Sigmoid colon (tissue), 4 donors: ENCODE data around the gene PHF1.

Experiments used
- POLR2A ChIP-seq, 2 donors: fragments of 450-650 bp; IDR thresholded peaks; one replicate each; pipeline ENCODE4 v1.6.1; 2016; ENCODE audit warnings: antibody characterized with exemption in 2 of 2, mild to moderate bottlenecking in 2 of 2, moderate library complexity in 2 of 2
- POLR2AphosphoS5 ChIP-seq, 4 donors: sonication (generic); formaldehyde crosslinking; IDR thresholded peaks; one replicate each; pipeline ENCODE4 v1.6.1; 2017; ENCODE audit warnings: antibody characterized with exemption in 4 of 4
- TF ChIP-seq, protein P1 (sequence below), 4 experiments: fragments of 450-650 bp in 3 of 4; fragments of 200-600 bp in 1 of 4; IDR thresholded peaks; one replicate each; pipeline ENCODE4 v1.5.1; 2016 to 2019; ENCODE audit warnings: antibody characterized with exemption in 4 of 4, mild to moderate bottlenecking in 3 of 4, moderate library complexity in 2 of 4

DNA sequence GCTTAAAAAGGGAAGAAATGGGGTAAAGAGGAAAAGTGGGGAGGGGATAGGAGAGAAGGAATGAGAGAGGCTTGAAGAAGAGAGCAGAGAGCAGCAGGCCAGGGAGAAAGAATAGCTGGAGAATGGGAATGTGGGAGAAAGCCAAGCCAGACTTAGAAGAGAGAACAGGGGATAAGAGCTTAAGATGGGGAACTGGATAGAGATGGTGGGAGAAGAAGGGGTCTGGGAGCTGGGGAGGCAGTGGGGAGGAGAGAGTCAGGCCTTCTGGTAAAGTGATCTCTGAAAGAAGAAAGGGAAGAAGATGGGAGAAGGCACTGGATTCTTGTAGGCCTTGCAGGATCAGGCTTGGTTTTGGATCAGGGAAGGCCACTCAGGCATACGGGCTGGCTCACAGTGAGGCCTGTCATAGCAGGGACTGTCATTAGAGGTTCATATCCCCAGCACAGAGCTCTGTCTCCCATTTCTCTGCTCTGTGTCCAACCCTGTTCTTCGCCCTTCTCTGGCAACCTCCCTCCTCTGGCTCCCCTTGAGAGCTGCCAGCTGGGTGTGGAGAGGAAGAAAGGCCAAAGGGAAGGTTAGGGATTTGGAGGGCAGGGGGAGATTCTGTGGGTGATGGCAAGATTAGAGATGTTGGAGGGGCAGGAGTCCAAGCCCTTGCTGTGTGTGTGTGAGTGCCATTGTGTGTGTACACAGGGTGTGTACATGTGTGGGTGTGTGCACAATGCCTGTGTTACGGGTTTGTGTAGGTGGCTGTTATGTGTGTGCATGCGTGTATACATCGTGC is 18.3 kb downstream of the PHF1 start:
- TF ChIP-seq, protein P1, sequence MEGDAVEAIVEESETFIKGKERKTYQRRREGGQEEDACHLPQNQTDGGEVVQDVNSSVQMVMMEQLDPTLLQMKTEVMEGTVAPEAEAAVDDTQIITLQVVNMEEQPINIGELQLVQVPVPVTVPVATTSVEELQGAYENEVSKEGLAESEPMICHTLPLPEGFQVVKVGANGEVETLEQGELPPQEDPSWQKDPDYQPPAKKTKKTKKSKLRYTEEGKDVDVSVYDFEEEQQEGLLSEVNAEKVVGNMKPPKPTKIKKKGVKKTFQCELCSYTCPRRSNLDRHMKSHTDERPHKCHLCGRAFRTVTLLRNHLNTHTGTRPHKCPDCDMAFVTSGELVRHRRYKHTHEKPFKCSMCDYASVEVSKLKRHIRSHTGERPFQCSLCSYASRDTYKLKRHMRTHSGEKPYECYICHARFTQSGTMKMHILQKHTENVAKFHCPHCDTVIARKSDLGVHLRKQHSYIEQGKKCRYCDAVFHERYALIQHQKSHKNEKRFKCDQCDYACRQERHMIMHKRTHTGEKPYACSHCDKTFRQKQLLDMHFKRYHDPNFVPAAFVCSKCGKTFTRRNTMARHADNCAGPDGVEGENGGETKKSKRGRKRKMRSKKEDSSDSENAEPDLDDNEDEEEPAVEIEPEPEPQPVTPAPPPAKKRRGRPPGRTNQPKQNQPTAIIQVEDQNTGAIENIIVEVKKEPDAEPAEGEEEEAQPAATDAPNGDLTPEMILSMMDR (IDR thresholded peaks at IDR 0.05), result no peak
- TF ChIP-seq POLR2A (IDR thresholded peaks at IDR 0.05), result no peak
- TF ChIP-seq POLR2AphosphoS5 (IDR thresholded peaks at IDR 0.05), result no peak
